ENCODE data around the gene SELENOF.
A peak's percentile ranks its signal among the peaks of the same experiment; 100 is the strongest.
"Not testable (repeated sequence)": the region's sequence is repeated elsewhere in the genome, so short reads cannot be mapped to it uniquely, and the experiment has no call there.

Gene SELENOF

DNA sequence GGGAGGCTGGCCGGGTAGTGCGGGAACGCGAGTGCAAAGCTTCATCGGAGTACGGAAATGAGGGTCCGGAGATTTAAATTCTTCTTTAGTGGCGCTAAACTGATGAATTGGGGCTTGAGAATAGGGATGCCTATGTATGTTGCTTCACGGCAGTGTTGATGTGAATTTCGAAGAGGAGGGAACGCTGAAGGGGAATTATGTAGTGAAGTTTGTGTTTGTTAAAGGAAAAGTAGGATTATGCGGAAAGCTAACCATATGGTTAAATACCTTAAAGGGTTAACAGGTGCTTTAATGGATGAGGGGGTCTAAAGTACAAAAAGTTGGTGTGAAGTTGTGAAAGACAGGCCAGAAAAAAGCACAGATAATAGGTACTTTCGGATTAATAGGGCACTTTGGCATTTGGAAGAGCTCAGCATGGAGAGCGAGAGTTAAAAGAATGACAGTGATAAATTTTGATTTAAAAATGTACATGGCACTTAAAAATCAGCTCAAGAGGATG is 1.9 kb upstream of the SELENOF start:
- no peak for DNase-seq (ENCODE audit: low read depth)

GRCh38 chr1:86914998-86915736 is 1.2 kb upstream of the SELENOF start:
- peak; percentile 17 for DNase-seq (ENCODE audit: low read depth)

DNA sequence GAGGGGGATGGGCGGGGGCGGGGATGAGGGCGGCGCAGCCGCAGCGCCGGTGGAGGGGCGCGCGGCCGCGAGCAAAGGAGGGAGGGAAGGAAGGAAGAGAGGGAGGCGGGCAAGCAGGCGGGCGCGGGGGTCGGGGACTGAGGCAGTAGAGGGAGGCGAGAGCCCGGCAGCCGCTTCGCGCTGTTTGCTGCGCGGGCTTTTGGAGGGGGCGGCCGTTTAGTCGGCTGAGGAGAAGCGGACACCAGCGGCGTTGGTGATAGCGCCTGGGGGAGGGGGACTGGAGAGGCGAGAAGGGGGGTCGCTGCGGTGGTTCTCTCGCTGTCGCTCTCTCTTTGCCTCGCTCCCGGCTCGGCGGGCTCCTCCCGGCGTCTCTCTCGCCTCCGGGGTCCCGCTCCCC is 673 bp upstream of the SELENOF start, which contains the start of gene HS2ST1:
Gene HS2ST1, plus strand, starts transcription at position 35 of the 397 bp plus-strand sequence.
- DNase-seq (ENCODE audit: low read depth): no peak

GRCh38 chr1:86913399-86913895 is 479 bp downstream of the SELENOF start:
- no peak for DNase-seq (ENCODE audit: low read depth)

DNA sequence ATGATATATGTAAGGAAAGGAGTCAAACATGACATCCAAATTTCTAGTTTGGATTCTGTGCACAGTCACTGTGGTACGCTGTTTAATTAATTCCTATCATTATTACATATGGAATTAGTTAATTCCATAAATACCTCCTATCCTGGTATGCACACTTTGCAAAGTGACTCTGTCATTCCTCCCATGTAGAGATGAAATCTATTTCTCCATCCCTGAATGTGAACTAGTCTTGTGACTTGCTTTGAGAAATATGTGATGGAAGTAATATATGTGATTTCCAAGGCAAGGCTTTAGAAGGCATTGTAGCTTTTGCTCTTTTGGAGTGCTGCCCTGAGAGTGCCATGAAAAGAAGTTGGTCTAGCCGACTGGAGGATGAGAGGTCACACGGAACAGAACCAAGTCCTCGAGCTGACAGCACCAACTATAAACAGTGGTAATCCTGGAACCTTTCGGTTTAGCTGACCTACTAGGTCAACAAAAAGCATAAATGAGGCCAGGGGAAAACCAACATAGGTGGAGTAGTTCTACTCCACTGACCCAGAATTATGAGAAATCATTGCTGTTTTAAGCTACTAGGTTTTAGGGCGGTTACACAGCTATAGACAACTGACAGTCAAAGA is 1.5 kb downstream of the SELENOF start:
- no peak for DNase-seq (ENCODE audit: low read depth)

- no peak for DNase-seq (ENCODE audit: low read depth)
Observed at GRCh38 chr1:86906419-86906818, 7.5 kb downstream of the SELENOF start.

- DNase-seq (ENCODE audit: low read depth): no peak
Observed at GRCh38 chr1:86905875-86906274, 8.1 kb downstream of the SELENOF start.

DNA sequence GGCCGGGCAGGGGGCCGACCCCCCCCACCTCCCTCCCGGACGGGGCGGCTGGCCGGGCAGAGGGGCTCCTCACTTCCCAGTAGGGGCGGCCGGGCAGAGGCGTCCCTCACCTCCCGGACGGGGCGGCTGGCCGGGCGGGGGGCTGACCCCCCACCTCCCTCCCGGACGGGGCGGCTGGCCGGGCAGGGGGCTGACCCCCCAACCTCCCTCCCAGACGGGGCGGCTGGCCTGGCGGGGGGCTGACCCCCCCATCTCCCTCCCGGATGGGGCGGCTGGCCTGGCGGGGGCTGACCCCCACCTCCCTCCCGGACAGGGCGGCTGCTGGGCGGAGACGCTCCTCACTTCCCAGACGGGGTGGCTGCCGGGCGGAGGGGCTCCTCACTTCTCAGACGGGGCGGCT is 14.5 kb downstream of the SELENOF start:
- DNase-seq (ENCODE audit: low read depth): not testable (repeated sequence)

DNA sequence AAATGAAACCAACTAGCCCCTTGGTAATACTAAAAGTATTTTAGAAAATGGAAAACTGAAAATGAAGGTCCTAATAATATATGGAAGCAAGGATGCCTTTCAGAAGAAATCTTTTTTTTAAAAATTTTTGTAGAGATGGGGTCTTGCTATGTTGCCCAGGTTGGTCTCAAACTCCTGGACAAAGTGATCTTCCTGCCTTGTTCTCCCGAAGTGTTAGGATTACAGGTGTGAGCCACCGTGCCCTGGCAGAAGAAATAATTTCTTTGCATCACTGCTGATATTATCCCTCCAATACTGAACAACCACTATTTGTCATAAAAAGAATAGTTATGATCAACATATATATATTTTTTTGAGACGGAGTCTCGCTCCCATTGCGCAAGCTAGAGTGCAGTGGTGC is 25.6 kb downstream of the SELENOF start:
- DNase-seq (ENCODE audit: low read depth): no peak

GRCh38 chr1:86887479-86888162 is 26.3 kb downstream of the SELENOF start:
- no peak for DNase-seq (ENCODE audit: low read depth)

GRCh38 chr1:86875722-86876121 is 38.2 kb downstream of the SELENOF start:
- no peak for DNase-seq (ENCODE audit: low read depth)

DNA sequence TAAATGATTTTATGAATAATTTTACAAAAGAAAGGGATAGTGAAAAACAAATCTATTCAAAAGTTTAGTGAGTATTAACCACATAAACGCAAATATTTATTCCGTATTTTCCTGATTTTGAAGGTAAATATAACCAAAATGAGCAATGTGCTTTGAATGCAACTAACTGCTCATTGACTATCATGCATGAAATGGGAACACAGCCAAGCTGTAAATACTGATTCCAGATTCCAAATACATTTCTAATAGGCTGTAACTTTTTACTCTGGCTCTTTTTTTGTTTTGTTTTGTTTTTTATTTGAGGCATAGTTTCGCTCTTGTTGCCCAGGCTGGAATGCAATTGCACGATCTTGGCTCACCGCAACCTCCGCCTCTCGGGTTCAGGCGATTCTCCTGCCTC is 41.8 kb downstream of the SELENOF start:
- DNase-seq (ENCODE audit: low read depth): no peak

- DNase-seq (ENCODE audit: low read depth): no peak
Observed at GRCh38 chr1:86871001-86871400, 42.9 kb downstream of the SELENOF start.

- no peak for DNase-seq (ENCODE audit: low read depth)
Observed at GRCh38 chr1:86868477-86868876, 45.4 kb downstream of the SELENOF start.

DNA sequence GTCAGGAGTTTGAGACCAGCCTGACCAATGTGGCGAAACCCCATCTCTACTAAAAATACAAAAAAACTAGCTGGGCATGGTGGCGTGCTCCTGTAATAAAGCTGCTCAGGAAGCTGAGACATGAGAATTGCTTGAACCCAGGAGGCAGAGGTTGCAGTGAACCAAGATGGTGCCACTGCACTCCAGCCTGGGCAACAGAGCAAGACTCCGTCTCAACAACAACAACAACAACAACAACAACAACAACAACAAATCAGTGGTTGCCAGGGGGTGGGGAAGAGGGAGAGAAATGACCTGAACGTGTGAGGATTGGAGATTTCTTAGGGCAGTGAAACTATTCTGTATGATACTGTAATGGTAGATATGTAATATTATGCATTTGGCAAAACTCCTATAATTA is 46.6 kb downstream of the SELENOF start:
- DNase-seq (ENCODE audit: low read depth): not testable (repeated sequence)

GRCh38 chr1:86866665-86867064 is 47.3 kb downstream of the SELENOF start:
- no peak for DNase-seq (ENCODE audit: low read depth)

DNA sequence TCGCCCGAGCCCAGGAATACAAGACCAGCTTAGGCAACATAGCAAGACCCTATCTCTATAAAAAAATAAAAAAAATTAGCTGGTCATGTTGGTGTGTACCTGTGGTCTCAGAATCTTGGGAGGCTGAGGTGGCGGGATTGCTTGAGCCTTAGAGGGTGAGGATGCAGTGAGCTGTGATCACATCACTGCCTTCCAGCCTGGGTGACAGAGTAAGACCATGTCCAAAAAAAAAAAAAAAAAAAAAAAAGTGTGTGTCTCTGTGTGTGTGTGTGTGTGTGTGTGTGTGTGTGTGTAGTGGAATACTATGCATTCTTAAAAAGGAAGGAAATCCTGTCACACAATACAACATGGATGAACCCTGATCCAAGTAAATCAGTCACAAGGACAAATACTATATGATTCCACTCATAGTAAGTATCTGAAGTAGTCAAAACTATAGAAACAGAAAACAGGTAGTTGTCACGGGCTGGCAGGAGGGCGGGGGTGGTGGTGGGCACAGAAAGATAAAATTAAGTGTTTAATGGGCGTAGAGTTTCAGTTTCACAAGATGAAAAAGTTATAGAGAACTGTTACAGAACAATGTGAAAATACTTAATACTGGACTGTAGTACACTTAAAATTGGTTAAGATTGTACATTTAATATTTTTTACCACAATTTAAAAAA is 47.8 kb downstream of the SELENOF start:
- no peak for DNase-seq (ENCODE audit: low read depth)

GRCh38 chr1:86862920-86863319 is 51.0 kb downstream of the SELENOF start:
- no peak for DNase-seq (ENCODE audit: low read depth)

DNA sequence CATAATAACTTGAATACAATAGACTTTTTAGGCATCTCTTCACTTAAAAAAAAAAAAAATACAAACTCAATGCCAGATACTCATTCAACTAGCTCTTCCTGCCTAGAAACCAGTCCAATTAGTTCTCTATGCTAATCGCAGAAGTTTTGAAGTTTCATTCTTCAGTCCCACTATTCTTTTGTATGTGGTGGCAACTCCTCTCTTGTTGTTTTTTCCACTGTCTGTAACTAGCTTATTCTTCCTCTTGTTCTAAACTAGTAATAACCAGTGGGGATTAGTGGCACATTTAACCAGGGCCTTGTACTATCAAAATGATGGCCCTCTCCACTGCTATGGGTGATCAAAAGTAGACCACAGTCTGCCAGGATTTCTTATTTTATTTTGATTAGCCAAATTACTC is 52.5 kb downstream of the SELENOF start:
- DNase-seq (ENCODE audit: low read depth): no peak

DNA sequence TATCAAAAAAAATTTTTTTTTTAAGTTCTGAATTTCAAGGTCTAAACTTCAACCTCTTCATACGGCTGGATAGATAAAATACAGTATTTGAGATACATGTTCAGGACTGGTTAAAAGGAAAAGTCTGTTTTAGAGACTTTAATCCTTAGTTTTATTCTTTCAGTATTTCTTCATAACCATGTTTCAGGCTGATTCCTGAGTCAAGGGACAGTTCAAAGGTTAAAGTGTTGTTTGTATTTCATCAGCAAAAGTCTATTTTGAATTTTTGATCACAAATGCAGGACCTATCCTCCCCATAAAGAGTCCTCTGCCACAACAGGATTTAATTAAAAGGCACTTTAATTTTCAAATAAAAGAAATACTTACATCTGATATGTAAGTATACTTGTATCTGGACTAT is 53.5 kb downstream of the SELENOF start:
- no peak for DNase-seq (ENCODE audit: low read depth)

- no peak for DNase-seq (ENCODE audit: low read depth)
Observed at GRCh38 chr1:86860020-86860419, 53.9 kb downstream of the SELENOF start.

GRCh38 chr1:86858524-86859261 is 55.2 kb downstream of the SELENOF start:
- DNase-seq (ENCODE audit: low read depth): no peak

All from stimulated activated CD8-positive, alpha-beta memory T cell treated with anti-CD3 and anti-CD28 coated beads, Interleukin-15, amount 100 ng/mL, for 24 hours (primary cell).